HK-2 (cell line): Measurements from ENCODE around the gene CACNB2.
"Not testable (repeated sequence)": the region's sequence is repeated elsewhere in the genome, so short reads cannot be mapped to it uniquely, and the experiment has no call there.

Experiments used
- DNase-seq: peaks from one replicate; pipeline ENCODE4 v3.0.0-alpha.2; 2018; ENCODE audit not compliant: unreplicated experiment

The CACNB2 gene

DNA sequence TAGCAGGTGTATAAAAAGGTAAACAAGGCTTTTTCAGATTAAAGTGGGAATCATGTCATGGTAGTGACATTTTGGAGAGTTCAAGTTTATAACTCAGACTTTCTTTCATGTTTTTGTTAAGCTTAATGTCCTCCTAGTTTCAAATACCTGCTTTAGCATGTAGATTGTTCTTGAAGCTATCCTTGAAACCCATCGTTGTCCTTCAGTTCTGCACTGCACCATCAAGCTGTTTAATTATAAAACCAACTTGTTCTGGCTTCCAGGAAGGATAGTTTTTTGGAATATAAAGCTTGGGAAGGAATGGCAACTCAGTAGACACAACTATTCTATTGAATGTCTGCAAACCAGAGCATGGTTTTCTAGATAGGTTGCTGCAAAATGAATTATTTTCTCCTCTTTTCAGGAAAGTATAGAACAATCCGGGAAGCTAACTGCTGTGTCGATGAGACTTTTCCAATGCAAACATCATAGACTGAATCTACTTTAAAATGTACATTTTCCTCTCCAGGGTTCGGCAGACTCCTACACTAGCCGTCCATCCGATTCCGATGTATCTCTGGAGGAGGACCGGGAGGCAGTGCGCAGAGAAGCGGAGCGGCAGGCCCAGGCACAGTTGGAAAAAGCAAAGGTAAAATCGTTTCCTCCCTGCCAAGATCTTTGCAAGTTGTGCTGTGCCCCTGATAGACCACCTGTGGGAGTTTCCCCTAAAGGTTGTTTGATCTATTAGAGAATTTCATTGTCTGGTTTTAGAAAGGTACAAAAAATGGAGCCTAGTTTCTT is 261.4 kb downstream of the CACNB2 start:
- DNase-seq = no peak

DNA sequence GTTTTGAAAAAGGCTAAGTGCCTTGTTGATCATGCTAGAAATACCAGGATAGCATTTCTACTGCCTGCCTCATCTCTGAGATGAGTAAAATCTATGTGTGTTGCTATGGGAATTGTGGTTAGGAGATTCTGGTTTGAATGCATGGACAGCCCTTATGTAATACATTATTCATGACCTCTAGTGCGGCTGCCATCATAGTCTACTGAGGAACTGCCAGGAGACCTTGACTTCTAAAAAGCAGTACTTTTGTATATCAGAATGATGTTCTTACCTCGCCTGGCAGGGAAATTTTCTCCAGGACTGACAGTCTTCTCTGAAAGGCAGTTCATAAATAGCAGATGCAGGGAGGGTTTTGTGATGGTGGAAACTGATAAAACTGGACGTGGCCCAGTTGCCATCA is 262.6 kb downstream of the CACNB2 start:
- no peak for DNase-seq

DNA sequence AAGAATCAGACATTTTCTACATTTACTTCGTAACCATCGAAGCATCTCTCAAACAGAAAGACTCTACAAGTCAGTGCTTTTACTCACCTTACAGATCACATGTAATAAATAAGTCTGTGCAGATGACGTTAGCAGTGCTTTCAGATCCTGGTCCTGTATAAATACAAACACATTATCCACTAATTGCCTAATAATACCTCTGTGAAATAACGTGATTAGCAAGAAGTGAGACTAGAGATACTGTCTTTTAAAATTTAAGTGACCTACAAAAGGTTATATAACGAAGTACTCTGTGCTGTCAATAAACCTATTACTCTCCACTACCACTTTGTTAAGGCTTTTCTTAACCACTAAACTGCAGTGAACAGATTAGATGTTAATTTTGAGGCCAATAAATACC is 264.3 kb downstream of the CACNB2 start:
- no peak for DNase-seq

DNA sequence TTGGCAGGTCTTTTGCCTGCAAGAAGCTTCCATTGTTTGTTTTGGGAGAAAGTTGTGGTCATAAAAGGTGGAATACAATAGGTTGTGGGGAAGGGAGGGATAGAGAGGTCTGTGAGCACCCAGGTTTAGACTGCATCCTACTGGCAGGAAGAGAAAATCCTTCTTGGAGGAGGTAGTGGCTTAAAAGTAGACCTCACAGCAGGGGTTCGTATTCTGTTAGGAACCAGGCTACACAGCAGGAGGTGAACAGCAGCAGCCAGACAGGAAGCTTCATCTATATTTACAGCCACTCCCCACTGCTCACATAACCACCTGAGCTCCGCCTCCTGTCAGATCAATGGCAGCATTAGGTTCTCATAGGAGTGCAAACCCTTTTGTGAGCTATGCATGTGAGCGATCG is 265.9 kb downstream of the CACNB2 start:
- no peak for DNase-seq

DNA sequence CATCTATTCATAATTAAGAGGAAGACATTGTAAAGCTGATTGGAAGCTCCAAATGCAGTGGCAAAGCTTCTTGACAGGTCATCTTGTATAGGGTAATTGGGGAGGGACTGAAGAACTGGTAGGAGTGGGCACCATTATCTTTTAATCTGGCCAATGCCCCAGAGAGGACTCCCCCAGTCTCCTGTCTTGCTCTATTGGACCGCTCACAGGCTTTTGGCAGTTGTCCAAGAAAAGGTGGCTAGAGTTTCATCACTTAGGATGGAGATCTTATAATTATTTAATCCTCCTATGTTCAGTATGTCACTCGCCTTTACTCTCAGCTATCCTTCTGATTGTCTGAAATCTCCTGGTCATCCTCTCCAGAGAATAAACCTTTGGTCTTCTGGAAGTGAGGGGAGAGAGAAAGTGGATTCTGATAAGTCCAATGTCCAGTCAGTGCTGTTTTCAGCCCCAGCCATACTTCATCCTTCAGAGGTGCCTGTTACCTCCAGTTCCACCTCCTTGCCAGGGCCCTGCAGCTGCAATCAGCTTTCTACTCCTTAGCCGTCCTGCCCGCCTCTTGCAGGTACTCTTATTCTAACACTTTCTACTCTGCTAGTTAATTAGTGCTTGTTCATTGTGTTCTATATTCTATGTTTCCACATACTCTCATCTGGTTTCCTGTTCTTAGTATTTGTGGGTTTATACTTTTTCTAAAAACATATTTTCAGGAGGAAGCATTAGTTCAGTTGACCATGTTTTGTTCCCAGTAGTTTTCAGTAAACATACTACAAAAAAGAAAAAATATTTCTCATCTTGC is 269.6 kb downstream of the CACNB2 start:
- DNase-seq = no peak

DNA sequence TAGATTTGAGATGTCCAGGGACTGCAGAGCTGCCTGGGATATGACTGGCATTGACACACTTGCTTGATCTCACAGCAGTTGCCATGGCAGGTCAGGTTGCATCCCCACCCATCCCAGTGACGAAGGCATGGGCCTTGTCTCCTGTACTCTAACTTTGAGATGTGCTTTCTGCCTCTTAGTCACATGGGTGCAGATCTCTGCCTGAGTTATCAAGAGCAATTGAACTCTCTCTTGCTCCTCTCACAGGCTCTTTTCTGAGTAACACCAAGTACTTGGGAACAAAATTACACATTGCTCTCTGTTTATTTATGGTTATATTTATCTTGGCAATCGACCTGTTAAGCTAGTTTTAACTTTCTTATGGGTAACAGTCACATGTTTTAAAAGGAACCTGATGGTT is 273.8 kb downstream of the CACNB2 start:
- DNase-seq = no peak

DNA sequence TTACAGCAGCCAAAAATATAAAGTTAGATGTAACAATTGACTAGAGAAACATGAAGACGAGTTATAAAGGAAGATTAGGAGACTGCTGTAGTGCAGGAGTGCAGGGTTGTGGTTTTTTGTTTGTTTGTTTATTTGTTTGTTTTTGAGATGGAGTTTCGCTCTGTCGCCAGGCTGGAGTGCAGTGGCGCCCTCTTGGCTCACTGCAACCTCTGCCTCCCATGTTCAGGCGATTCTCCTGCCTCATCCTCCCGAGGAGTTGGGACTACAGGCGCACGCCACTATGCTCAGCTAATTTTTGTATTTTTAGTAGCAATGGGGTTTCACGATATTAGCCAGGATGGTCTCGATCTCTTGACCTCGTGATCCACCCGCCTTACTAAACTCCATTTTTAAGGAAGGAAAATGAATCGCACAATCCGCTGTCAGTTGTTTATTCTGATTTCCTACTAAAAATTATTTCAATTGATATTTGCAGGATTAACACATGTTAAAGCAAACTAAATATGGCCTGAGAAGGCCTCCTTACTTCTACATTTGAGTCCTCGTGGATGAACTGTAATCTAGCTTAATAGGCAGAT is 277.8 kb downstream of the CACNB2 start:
- no peak for DNase-seq

DNA sequence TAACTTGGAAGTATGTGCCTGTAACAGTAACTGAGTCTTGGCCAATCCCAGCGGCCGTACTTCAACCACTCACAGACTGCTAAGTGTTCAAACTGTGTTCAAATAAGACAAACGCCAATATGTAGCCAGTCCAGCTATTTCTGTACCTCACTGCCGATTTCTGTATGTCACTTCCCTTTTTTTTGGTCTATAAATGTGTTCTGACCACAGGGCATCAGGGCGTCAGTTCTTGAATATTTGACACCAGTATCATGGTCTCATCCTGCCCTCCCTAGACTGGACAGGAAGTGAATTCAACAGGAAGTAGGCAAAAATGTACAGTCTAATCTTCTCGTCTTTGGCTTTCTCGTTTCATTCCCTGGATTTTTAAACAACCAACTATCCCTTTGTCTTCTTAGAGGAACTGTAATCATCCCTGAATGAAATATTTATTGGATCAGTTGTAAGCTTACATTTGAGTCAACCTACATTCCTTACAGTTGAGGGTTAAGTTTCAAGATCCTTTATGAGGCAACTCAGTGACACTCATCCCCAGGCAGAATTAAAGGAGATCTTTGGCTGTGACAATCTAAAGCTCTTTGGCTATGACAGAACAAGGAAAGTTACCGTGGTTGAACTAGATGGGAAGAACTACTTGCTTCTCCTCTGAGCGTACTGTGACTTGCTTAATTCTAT is 278.5 kb downstream of the CACNB2 start:
- no peak for DNase-seq

DNA sequence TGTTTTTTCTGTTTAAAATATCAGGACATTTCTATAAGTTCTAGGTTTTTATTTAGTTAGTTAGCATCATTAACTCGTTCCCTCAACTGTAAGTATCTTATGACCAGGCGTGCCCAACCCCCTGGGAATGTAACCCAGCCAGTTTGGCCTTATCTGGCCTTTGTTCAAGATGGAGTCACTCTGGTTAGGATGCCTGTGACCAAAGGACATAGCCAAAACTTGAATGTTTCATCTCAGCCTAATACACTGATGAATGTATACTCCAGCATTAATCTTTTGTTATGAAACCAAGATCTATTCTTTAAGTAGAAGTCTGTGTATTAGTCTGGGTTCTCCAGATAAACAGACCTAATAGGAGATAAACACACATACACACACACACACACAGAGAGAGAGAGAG is 279.7 kb downstream of the CACNB2 start:
- no peak for DNase-seq

DNA sequence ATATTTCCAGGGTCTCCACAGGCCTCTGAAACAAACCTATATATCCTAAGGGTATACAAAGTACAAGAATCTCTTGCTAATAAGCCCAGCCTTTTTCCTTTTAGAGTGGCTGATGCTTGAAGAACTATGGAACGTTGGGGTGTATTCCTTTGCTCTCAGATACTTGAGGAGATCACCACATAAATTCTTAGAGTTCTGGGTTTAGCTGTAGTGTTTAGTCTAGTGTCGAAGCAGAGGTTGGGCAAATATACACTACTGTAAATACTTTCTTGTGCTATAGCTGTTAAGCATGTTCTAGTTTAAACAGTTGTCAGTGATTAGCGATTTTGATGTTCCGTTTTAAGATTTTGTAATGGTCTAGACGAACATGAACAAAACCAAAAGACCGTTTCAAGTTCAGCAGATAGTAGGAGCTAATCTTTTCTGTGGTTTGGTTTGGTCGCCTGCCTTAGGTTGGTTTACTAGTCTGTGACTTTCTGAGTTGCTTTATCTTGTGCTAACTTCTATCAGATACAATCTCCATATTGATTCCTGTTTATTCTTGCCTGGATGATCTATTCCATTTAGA is 281.6 kb downstream of the CACNB2 start:
- no peak for DNase-seq

DNA sequence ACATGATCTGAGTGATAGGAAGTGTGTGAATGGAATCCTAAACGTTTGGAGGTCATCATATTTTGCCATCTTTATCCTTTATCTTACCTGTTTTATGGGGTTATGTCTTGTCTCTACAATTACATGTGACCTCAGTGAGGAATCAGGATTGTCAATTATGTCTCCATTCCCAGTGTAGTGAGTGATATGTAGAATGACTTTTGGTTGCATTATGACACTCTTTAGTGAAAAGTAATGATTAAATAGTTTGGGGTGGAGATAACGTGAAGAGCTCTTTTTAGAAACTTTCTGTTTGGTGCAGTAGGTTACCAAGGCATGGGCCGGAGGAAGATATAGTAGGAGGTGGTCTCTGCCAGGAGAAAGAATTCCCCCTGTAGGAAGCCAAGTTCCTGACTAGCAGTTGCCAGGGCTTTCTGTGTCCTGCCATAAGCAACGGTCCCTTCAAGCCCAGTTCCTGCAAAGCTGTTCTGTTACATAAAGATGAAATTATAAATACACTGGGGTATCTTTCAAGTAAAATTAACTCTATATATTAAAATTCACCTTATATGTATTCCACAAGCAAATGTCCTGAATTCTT is 282.9 kb downstream of the CACNB2 start:
- DNase-seq = no peak

DNA sequence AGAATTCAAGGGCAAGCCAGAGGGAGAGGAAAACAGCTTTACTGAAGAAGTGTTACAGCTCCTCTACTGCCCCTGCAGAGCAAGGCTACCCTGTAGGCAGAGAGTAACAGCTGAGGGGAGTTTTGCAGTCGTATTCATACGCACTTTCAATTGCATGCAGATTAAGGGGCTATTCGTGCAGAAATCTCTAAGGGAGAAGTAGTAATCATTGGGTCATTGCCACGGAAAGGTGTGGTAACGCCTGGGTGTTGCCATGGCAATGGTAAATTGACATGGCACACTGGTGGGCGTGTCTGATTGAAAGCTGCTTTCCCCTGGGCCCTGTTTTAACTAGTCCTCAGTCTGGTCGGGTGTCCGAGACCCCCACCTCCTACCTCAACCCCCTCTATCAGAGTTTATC is 284.0 kb downstream of the CACNB2 start:
- no peak for DNase-seq

DNA sequence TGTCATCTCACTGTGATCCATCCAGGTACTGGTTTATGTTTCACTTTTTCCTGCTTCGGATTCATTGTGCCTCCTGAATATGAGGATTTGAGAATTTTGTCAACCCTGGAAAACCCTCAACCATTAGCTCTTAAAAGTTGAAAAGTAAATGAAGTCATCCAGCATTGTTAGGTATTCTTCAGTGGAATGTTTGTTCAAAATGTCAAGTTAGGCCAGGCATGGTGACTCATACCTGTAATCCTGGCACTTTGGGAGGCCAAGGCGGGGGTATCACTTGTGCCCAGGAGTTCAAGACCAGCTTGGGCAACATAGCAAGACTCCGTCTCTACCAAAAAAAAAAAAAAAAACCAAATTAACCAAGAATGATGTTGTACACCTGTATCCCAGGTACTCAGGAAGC is 289.1 kb downstream of the CACNB2 start:
- no peak for DNase-seq

DNA sequence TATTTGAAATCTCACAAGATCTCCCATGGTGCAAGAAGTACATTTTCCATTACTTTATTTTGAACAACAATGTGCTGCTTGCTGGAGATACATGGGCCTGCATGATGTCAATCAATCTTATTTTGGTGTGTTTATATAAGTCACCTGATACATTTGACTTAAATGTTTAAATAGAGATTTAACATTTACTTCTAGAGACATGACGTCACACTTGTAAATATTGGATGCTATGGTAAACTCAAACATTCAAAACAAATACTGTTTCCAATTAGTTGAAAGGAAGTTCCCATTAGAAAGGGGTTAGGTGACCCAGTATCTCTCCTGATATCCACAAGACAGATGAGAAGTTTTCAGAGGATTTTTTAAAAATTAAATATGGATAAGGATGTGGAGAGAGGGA is 296.7 kb downstream of the CACNB2 start:
- no peak for DNase-seq

DNA sequence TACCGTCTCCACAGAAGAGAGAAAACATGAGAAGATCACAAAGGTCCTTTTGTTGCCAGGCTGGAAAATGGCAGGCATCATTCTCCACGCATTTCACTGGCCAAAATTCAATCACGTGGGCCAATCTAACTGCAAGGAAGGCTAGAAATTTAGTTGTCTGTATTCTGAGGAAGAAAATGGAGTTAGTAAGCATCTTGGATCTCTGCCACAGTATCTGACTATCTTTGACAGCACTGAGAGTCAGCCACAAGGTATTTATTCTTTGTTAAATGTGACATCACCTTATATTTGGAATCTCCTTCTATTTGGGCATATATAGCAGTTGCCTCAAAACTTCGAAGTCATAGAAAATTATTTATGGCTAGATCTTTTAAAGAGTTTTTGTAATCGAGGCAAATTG is 297.3 kb downstream of the CACNB2 start:
- DNase-seq = no peak

DNA sequence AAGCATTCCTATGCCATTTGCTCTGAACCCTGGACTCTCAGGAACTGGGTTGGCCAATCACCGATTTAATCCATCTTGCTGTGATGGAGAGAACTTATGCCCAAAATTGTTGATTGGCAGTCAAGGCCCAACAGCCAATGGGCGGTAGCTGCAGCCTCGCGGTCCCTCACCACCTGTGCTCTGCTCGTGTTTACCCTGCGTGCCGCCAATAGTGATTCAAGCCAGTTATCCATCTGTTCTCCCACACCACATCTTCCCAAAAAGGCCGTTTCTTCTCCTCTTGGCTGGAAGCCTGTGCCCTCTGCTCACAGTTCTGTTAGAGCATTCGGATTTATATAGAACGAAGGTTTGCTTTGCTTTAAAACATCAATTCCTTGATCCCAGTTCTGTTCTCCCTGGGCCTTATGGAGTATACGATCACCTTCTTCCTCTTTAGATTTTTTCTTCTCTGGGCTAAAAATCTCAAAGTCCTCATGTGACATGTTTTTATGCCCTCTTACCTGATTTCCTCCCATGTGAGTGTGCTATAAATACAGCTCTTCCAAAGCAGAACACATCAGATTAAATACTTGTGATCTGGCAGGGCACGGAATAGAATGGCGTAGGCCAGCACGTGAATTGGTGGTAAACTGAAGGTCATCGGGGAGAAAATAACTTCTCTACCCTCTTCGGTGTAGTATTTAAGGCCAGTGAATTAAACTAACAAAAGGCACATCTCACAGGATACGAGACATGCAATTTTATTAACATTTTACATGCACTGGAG is 298.3 kb downstream of the CACNB2 start:
- no peak for DNase-seq

DNA sequence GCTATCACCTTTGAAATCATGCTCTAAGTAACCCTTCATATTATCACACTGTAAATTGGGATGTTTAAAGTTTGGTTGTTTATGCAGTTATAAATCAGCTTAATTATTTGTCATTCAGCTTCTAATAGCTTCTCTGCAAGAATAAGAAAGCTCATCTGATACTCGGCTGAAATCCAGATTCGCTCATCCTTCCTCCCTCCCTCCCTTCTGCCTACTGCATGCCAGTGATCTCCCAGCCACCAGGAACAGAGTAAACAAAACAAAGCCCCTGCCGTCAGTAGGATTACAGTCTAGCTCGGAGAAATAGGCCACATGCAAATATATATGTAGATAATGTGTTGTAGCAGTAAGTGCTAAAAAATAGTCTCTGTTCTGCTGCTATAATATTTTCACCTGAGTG is 299.4 kb downstream of the CACNB2 start:
- no peak for DNase-seq

DNA sequence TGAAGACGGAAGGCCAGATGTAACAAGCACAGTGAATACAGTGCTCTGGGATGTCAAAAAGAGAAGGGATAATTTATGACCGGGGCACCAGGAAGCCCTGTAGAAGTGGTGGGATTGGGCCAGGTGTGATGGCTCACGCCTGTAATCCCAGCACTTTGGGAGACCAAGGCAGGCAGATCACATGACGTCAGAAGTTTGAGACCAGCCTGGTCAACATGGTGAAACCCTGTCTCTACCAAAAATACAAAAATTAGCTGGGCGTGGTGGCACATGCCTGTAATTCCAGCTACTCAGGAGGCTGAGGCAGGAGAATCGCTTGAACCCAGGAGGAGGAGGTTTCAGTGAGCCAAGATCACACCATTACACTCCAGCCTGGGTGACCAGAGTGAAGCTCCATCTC is 305.4 kb downstream of the CACNB2 start:
- DNase-seq = not testable (repeated sequence)

DNA sequence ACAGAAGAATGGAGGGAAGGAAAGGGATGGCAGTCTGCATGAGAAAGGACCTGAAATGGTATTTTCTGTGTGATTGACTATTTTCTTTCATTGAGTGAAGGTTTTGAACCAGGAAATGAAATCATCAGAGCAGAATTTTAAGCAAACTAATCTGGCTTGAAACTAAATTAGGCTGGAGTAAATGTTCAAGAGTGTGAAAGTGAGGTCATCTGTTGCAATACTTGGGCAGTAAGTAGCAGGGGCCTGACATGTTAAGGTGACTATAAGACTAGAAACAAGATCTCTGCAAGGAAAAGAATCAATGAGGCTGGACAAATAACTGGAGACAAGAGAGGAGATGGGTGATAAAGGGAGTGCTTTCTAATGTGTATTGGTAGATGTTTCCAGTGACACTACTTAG is 306.0 kb downstream of the CACNB2 start:
- DNase-seq = no peak

DNA sequence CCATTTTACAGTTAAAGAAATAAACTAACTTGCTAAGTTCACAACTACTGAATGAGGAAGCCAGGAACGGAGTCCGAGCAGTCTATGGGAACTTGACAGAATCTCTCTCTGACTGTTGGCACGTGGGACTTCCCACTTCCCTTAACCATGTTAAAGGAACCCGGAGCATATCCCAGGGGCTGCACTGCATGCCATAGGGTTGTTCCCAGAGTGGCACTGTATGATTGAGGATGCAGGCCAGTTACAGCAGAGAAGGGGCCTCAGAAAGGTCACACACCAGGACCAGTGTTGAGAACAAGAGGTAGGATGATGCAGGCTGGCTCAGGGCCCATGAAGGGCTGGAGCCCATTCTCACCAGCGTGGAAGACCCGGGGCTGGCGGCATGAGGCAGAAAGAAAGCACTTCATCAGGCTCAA is 309.4 kb downstream of the CACNB2 start:
- DNase-seq = no peak

DNA sequence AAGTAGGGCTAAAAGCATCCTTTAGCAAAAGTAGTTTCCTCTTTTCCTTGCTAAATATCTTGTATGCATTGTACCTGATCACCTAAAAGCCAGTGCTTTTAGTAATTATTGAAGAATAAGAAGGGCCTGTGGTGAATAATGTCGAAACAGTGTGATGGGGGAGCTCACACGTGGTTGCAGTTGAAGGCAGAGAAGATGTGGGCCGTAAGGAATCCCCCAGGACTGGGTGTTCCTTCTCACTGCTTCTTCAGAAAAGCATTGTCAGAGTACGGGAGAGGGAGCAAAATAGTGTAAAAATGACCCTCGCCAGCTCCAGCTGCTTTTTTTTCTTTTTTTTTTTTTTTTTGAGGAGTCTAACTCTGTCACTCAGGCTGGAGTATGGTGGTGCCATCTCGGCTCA is 310.1 kb downstream of the CACNB2 start:
- no peak for DNase-seq
